HL-60 (cell line): Measurements from ENCODE around the gene SUGP2.

Experiments
- CTCF ChIP-seq: IDR thresholded peaks from one replicate; pipeline ENCODE4 v1.5.1; 2011; ENCODE audit warnings: low read length, control low read depth, inconsistent platforms; ENCODE audit not compliant: insufficient read depth
- GABPA ChIP-seq: IDR thresholded peaks from 2 replicates; pipeline ENCODE4 v1.6.1; 2012; ENCODE audit warnings: low read depth
- POLR2AphosphoS5 ChIP-seq: IDR thresholded peaks from 2 replicates; pipeline ENCODE4 v1.6.1; 2012; ENCODE audit warnings: low read depth
- SPI1 ChIP-seq: IDR thresholded peaks from 2 replicates; pipeline ENCODE4 v1.6.1; 2012; ENCODE audit warnings: low read depth, mild to moderate bottlenecking, borderline replicate concordance

GRCh38 chr19:19067276-19068072 lies 34.2 kb upstream of the SUGP2 start:
- no peak for TF ChIP-seq CTCF
- TF ChIP-seq POLR2AphosphoS5, result no peak
- TF ChIP-seq GABPA, result no peak
- no peak for TF ChIP-seq SPI1
